Lower lobe of right lung (tissue), 2 donors: ENCODE results near the gene HDLBP. TPM values are rescaled to one million over a fixed set of nuclear protein-coding genes. Genes with fewer than 3 reads are reported as not detected.

Experiments
- ATAC-seq, 2 donors: fragments of 200-7000 bp; cut with Tn5 transposase; one replicate each; pipeline ENCODE4 v1.9.1; 2020 to 2022; ENCODE audit warnings: mild to moderate bottlenecking in 2 of 2, moderate library complexity in 2 of 2
- DNase-seq: peaks from one replicate; pipeline ENCODE4 v3.0.0-alpha.2; 2020
- H3K27ac ChIP-seq: fragments of 200-600 bp; one replicate; pipeline ENCODE4 v1.8.0; 2022
- H3K27me3 ChIP-seq: fragments of 200-600 bp; one replicate; pipeline ENCODE4 v1.8.0; 2022; ENCODE audit warnings: low read depth
- H3K36me3 ChIP-seq: fragments of 200-600 bp; one replicate; pipeline ENCODE4 v1.8.0; 2022; ENCODE audit warnings: mild to moderate bottlenecking
- H3K4me1 ChIP-seq: fragments of 200-600 bp; one replicate; pipeline ENCODE4 v1.8.0; 2022
- H3K4me3 ChIP-seq: fragments of 200-600 bp; one replicate; pipeline ENCODE4 v1.8.0; 2022; ENCODE audit warnings: mild to moderate bottlenecking
- H3K9me3 ChIP-seq: fragments of 200-600 bp; one replicate; pipeline ENCODE4 v1.8.0; 2022
- CTCF ChIP-seq: fragments of 200-600 bp; IDR thresholded peaks from one replicate; pipeline ENCODE4 v1.8.0; 2022; ENCODE audit warnings: antibody characterized with exemption, mild to moderate bottlenecking
- intact Hi-C: fragments of 100-400 bp; cut with DNase I; formaldehyde crosslinking; loops from one replicate; pipeline ENCODE4 v1.11.0; 2022
- total RNA-seq: library from RNA; stranded (reverse); fragmentation: NEBNext Ultra II Directional; extraction: Animal tissue kit (Norgen Biotek cat#: 25700); gene quantifications from one replicate; pipeline ENCODE4 v1.2.1, GENCODE V29; 2021
- donor health status: DM: no; HTN: yes; CAD: no; lungs with severe emphysema.

The HDLBP gene
- total RNA-seq, 1 donor from 2014 or later, result 387 TPM

DNA sequence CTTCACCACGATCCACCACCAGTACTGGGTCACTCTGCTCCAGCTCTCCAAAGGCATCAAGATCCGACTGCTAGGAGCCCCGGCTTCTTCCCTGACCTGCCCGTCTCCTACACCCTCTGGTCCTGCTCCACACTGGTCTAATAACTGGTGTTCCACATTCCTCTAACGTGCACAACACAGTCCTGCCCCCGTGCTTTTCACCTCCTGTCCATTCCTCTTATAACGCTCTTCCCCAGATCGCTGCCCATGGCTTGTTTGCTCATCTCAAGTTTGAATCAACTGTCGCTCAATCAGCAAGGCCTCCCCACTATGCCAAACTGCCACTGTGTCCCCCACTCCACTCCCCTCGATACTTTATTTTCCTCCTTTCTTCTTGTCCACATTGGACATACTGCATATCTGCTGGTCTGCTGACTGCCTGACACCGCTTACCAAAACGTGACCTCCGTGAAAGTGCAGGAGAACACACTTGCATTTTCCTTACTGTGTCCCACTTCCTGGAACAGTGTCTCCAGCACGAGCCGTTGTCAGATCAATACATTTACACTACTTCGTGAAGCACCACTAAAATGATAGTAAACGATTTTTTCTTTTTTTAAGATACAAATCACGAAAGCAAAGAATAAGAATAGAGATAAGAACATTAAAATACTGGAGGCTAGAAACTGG, 6.5 kb downstream of the HDLBP start:
- Histone ChIP-seq H3K4me1 (peaks cover 31% of the 10 kb centered on the region), H3K9me3 (no peaks in the 10 kb centered on the region), H3K27ac (no peak overlapping the region), H3K4me3 (no peak overlapping the region), H3K27me3 (no peaks in the 10 kb centered on the region), H3K36me3 (no peaks in the 10 kb centered on the region)
- ATAC-seq, result peak in 1 of 2 donors; percentile 16
- no peak for DNase-seq
- intact Hi-C loops, result no loop called here
- TF ChIP-seq CTCF, result no peak

DNA sequence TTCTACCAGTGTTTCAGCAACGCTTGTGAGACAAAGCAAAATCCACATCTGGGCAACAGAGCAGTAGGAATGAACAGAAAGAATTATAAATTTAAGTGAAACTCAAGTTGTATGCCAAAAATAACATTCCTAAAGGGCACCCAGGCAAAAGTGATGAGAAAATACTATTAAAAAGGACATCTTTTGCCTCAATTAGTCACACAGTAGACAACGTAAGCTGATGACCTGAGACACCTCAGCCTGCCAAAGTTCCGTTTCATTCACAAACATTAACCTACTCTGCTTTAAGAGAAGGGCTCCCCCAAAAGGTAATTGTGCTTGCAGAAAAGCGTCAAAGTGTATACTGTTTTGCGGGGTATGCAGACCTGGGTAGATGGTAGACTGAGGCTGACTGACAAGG, 7.2 kb downstream of the HDLBP start:
- Histone ChIP-seq H3K27ac (no peak overlapping the region), H3K9me3 (no peaks in the 10 kb centered on the region), H3K27me3 (no peaks in the 10 kb centered on the region), H3K4me1 (peaks cover 32% of the 10 kb centered on the region), H3K4me3 (no peak overlapping the region), H3K36me3 (no peaks in the 10 kb centered on the region)
- intact Hi-C loops, result no loop called here
- ATAC-seq, result no peak
- DNase-seq, result no peak
- no peak for TF ChIP-seq CTCF

- H3K27me3 ChIP-seq, result no peaks in the 10 kb centered on the region
- DNase-seq (no peak), ATAC-seq (no peak)
- no peak for TF ChIP-seq CTCF
- H3K36me3 ChIP-seq, result no peaks in the 10 kb centered on the region
- H3K4me3 ChIP-seq, result no peak overlapping the region
- intact Hi-C loops, result no loop called here
- peaks cover 32% of the 10 kb centered on the region for H3K4me1 ChIP-seq
- H3K27ac ChIP-seq, result no peak overlapping the region
- no peaks in the 10 kb centered on the region for H3K9me3 ChIP-seq
Observed at GRCh38 chr2:241307055-241307454, 8.4 kb downstream of the HDLBP start.

DNA sequence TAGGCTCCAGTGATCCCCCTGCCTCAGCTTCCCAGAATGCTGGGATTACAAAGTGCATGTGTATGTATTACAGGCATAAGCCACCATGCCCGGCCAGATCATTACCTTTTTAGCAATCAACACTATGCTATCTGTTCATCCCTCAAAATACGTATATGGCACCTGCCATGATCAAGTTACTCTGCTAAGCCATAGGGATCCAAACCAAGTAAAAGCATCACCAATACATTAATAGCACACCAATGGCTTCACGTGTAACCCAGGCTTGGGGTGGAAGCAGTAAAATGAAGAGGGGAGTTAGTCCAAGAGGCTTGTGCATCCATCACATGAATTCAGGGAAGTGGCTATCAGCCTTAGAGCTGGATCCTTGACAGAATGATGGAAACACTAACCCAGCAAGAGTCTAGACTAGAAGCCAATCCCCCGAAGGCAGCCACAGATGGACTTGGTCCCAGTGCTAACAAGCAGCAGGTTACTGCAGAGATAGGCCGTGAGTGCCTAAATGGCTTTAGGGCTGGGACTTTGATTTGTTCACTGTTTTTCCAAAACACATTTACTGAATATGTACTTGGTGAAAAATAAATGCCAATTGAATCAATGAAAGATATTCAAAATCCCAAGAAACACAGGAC, 11.3 kb downstream of the HDLBP start:
- no peak overlapping the region for H3K27ac ChIP-seq
- intact Hi-C loops, result no loop called here
- no peak for ATAC-seq

More for the DNA sequence above, 11.3 kb downstream of the HDLBP start:
- H3K4me1 ChIP-seq, result peaks cover 26% of the 10 kb centered on the region
- no peaks in the 10 kb centered on the region for H3K9me3 ChIP-seq
- no peak for TF ChIP-seq CTCF
- H3K36me3 ChIP-seq, result no peaks in the 10 kb centered on the region
- H3K27me3 ChIP-seq, result no peaks in the 10 kb centered on the region
- no peak for DNase-seq
- no peak overlapping the region for H3K4me3 ChIP-seq
